Head of caudate nucleus (tissue), 42 donors: ENCODE measurements around the gene GPS2.
A peak's percentile ranks its signal among the peaks of the same experiment; 100 is the strongest.

Experiments used
- DNase-seq, 42 donors: peaks; one replicate each; pipeline versions ENCODE4 v3.0.0 to v3.0.0-alpha.2; 2020 to 2021; ENCODE audit warnings: mixed read lengths in 7 of 42
- intact Hi-C: fragments of 100-400 bp; cut with DNase I; formaldehyde crosslinking; loops from one replicate; pipeline ENCODE4 v1.15.0; 2022

GPS2 gene

GRCh38 chr17:7307686-7308624 is 7.2 kb downstream of the GPS2 start:
- intact Hi-C loops = loop anchor here (5.0 kb wide), 1 partner anchor 56 kb away; the partner anchor contains the start of genes CTDNEP1 and ELP5
- DNase-seq = peak in 32 of 42 donors; percentile 9 to 71 (median 45)

- intact Hi-C loops = loop anchor here (5.0 kb wide), 1 partner anchor 55 kb away; the partner anchor contains the start of genes CTDNEP1 and ELP5
- DNase-seq = peak; percentile 98 to 100 (median 99)
Observed at GRCh38 chr17:7306911-7307685, 8.1 kb downstream of the GPS2 start, which contains the start of gene EIF5A. TSS of gene EIF5A (plus strand) at chr17:7307628. CDS start at chr17:7309636, 2,008 bp downstream.

DNA sequence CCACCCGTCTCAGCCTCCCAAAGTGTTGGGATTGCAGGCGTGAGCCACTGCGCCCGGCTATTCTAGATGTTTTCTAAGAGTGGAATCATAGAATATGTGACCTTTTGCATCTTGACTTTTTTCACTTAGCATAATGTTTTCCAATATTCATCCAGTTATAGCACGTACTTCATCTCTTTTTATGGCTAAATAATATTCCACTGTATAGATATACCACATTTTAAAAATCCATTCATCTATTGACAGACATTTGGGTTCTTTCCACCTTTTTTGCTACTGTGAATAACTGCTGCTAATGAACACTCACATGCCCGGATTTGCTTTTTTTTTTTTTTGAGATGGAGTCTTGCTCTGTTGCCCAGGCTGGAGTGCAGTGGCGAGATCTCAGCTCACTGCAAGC is 11.0 kb downstream of the GPS2 start:
- no peak for DNase-seq
- intact Hi-C loops = no loop called here

- peak; percentile 34 to 93 (median 82) for DNase-seq
- intact Hi-C loops = no loop called here
Observed at GRCh38 chr17:7296189-7296861, 18.8 kb downstream of the GPS2 start.

GRCh38 chr17:7295230-7296180 is 19.7 kb downstream of the GPS2 start:
- DNase-seq = no peak
- intact Hi-C loops = no loop called here

GRCh38 chr17:7294614-7295153 is 20.5 kb downstream of the GPS2 start, which contains the start of gene YBX2:
TSS of gene YBX2 (minus strand) at chr17:7294639. CDS start at chr17:7294500, 139 bp downstream.
- peak in 18 of 42 donors; percentile 18 to 64 (median 36) for DNase-seq
- intact Hi-C loops = no loop called here

DNA sequence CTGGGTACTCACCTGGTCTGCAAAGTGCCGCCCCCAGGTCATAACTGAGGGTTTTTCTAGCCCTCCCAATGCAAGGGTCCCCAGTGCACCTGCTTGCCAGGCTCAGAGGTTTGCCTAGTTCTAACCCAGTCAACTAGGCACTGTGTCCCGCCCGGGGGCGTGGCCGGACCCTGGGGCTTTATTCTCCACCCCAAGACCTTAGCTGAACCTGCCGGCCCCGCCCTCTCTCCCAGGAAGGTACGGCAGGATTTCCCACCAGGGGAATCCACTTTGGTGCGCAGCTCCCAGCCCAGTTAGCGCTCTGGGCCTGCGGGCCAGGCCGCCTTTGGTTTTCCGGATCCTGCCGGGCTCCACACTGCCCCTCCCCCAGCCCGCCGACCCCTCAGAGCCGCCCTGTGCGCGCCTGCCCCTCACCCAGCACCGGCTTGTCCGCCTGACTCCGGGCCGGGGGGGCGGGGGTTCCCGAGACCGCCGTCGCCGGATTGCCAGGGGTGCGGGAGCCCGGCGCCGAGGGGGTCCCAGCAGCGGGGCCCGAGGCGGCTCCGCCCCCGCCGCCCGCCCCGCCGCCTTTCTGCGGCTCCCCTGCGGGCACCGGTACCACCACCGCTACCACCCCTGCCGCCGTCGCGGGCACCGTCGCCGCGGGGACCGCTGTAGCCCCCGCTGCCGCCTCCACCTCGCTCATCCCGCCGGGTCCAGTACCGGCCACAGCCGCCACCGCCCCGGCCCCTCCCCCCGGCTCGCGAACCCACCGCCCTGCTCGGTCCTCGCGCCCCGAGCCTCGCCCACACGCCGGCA is 21.1 kb downstream of the GPS2 start:
- no peak for DNase-seq
- intact Hi-C loops = no loop called here

GRCh38 chr17:7293159-7293558 is 22.0 kb downstream of the GPS2 start:
- no peak for DNase-seq
- intact Hi-C loops = no loop called here

DNA sequence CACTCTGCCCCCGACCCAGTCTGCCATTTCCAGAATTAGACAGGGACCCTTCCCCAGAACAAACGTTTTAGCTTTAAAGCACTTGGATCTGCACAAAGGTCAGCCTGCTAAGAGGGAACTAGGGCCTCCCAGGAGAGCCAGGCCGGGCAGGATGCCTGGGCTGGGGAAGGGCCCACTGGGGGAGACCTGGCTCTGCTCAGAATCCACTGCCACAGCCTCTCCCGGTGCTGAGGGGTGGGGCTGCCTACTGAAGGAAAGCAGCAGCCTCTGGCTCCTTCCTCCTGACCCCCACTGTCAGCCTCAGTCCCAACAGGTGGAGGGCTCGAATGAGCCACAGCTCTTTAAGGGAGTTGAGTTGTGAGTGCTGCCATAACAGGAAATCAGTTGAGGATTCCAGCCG is 22.4 kb downstream of the GPS2 start:
- peak in 3 of 42 donors; percentile 15 to 30 (median 28) for DNase-seq
- intact Hi-C loops = no loop called here

- DNase-seq = no peak
- intact Hi-C loops = no loop called here
Observed at GRCh38 chr17:7292194-7292593, 23.0 kb downstream of the GPS2 start.

DNA sequence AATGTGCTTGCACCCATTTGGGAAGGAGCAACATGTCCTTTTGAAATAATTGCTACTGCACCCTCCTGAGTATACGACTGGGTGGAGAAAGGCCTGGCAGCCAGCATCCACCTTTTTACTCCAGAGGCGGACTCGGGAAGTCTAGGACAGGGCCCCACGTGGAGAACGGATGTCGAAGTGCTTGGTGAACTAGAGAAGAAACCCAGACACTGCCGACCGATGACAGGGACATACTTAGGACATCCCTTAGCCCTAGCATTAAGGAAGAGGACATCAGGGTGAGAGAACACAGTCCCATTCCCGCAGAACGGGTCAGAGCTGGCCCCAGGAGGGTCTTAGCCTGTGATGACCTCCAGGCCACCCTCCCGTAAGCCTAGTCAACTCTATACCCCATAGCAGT is 24.5 kb downstream of the GPS2 start:
- intact Hi-C loops = no loop called here
- no peak for DNase-seq

DNA sequence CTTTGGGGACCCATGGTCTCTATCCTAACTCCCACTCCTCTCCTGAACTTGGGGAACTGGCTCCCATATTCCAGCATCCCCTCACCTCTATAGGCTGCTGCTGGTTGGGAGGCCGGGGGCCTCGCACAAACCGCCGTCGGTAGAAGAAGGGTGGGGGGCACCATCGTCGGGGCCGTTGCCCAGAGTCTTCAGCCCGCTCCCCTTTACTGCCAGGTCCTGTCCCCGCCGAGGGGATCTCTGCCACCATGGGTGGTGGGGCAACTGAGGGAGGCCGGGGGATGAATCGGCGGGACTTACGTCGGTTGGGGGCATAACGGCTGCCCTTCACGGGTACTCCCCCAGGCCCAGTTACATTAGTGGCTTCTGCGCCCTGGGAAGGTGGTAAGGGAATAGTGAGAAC is 25.0 kb downstream of the GPS2 start:
- intact Hi-C loops = no loop called here
- DNase-seq = no peak

DNA sequence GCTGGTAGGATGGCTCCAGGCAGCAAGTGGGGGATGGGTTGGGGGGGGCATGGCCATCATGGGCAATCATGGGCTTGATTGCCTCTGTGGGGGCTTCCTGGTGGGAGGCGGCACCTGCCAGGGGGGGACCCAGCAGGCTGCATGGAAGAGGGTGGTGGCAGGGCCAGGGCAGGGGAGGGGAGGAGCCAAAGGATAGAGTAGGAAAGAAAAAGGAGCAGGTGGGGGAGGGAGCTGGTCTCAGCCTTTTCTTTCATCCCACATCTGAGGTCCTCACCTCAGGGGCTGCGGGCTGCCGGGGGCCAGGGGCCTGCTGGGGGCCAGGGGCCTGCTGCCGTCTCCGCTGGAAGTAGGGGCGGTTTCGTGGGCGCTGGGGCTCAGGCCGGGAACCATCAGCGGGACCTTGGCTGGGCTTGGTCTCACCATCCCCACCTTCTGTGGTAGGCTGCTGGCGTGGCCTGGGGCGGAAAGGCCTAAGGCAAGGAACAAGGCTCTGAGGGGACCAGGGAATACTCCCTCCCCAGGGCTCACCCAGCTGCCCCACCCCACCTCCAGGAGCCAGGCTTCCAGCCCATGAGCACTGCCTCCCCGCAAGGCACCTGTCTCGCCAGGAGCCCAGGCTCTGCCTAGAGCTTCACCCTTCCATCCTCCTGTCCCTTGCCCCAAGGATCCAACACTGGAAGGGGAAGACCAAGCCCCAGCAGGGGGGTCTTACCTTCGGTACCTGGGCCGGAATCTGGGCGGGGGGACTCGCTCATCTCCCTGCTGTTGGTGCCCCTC is 25.7 kb downstream of the GPS2 start:
- DNase-seq = no peak
- intact Hi-C loops = no loop called here

DNA sequence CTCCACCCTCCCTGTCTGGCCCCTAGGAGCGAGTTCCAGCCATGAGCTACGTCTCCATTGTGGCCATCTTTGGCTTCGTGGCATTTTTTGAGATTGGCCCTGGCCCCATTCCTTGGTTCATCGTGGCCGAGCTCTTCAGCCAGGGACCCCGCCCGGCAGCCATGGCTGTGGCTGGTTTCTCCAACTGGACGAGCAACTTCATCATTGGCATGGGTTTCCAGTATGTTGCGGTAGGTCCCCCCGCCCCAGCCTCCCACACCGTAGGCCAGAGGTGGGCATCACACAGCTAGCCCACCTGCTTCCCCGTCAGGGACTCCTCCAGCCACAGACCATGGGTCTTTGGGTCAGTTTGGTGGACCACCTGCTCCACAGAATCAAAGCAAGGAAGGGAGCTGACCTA is 29.5 kb downstream of the GPS2 start:
- intact Hi-C loops = no loop called here

GRCh38 chr17:7284911-7285310 is 30.2 kb downstream of the GPS2 start:
- no peak for DNase-seq
- intact Hi-C loops = no loop called here

More for the DNA sequence above, 29.5 kb downstream of the GPS2 start:
- no peak for DNase-seq
